Aorta (tissue), 5 donors: ENCODE measurements around the gene GALNT9. TPM values are rescaled to one million over a fixed set of nuclear protein-coding genes. Genes with fewer than 3 reads are reported as not detected.

Source experiments
- ATAC-seq: fragments of 200-7000 bp; cut with Tn5 transposase; one replicate; pipeline ENCODE4 v1.9.1; 2022; ENCODE audit warnings: moderate library complexity; ENCODE audit not compliant: low FRiP score
- DNase-seq, 2 donors: peaks; one replicate each; pipeline ENCODE4 v3.0.0-alpha.2; 2020
- H3K27ac ChIP-seq, 2 donors: one replicate each; pipeline ENCODE4 v1.5.1; 2013; ENCODE audit warnings: low read length in 2 of 2, mild to moderate bottlenecking in 2 of 2, moderate library complexity in 2 of 2, control low read depth in 1 of 2, inconsistent platforms in 1 of 2, low read depth in 1 of 2
- H3K27me3 ChIP-seq, 2 donors: one replicate each; pipeline ENCODE4 v1.6.1; 2013; ENCODE audit warnings: control low read depth in 1 of 2, low read length in 1 of 2, mild to moderate bottlenecking in 1 of 2, moderate library complexity in 1 of 2; ENCODE audit not compliant: insufficient read depth in 2 of 2, control insufficient read depth in 1 of 2
- H3K36me3 ChIP-seq, 2 donors: one replicate each; pipeline ENCODE4 v1.6.1; 2013; ENCODE audit warnings: control low read depth in 1 of 2, low read length in 1 of 2, mild to moderate bottlenecking in 1 of 2; ENCODE audit not compliant: insufficient read depth in 2 of 2, control insufficient read depth in 1 of 2
- H3K4me1 ChIP-seq, 2 donors: one replicate each; pipeline ENCODE4 v1.6.1; 2013; ENCODE audit warnings: low read length in 2 of 2, control low read depth in 1 of 2, mild to moderate bottlenecking in 1 of 2, moderate library complexity in 1 of 2; ENCODE audit not compliant: insufficient read depth in 2 of 2, control insufficient read depth in 1 of 2
- H3K4me3 ChIP-seq, 2 donors: one replicate each; pipeline ENCODE4 v1.5.1; 2013; ENCODE audit warnings: low read length in 2 of 2, control low read depth in 1 of 2, mild to moderate bottlenecking in 1 of 2
- H3K9me3 ChIP-seq: one replicate; pipeline ENCODE4 v1.6.1; 2013; ENCODE audit warnings: mild to moderate bottlenecking, low read length; ENCODE audit not compliant: control insufficient read depth
- whole genome bisulfite sequencing, 2 donors: extraction: QIAGEN DNeasy Blood & Tissue Kit; methylation state at CpG; one replicate each; pipeline ENCODE4 v1.1.7; 2013; 5-methylcytosine and 5-hydroxymethylcytosine counted together
- intact Hi-C, 2 donors: fragments of 100-400 bp; cut with DNase I; formaldehyde crosslinking; loops; one replicate each; pipeline versions ENCODE4 v1.14.2 to v1.15.0; 2022
- polyA plus RNA-seq, 2 donors: library from polyadenylated mRNA; stranded (reverse); fragments of 200-250 nt; gene quantifications; one replicate each; pipeline ENCODE4 v1.2.3, GENCODE V29; 2013
- total RNA-seq, 2 donors: library from RNA; stranded (reverse); fragmentation: NEBNext Ultra II Directional; extraction: Animal tissue kit (Norgen Biotek cat#: 25700); gene quantifications; one replicate each; pipeline ENCODE4 v1.2.1, GENCODE V29; 2021
- donor health status: healthy with polysubstance abuse.
- donor health status: Bipolar disorder and iron deficiency.
- donor health status: DM: no; HTN: no; CAD: no.
- donor health status: DM: no; HTN: no; CAD: no.
- donor health status: DM: yes; HTN: yes; CAD: no.

Gene GALNT9
- total and polyA plus RNA-seq, 4 donors, result 0.62 to 0.84 TPM; not detected in 2

GRCh38 chr12:132287391-132288238 lies 41.8 kb downstream of the GALNT9 start:
- DNase-seq (peak in 1 of 2 donors; percentile 44), ATAC-seq (no peak)
- Histone ChIP-seq H3K27ac (no peak overlapping the region), H3K36me3 (no peaks in the 10 kb centered on the region), H3K4me3 (no peak overlapping the region), H3K4me1 (no peaks in the 10 kb centered on the region), H3K9me3 (no peaks in the 10 kb centered on the region), H3K27me3 (no peaks in the 10 kb centered on the region)
- intact Hi-C loops, result no loop called here
- 82% methylated on average over 36 of the region's 36 CpGs for WGBS, 2 donors

- H3K27me3 ChIP-seq, result no peaks in the 10 kb centered on the region
- no peaks in the 10 kb centered on the region for H3K9me3 ChIP-seq
- H3K27ac ChIP-seq, result no peak overlapping the region
- intact Hi-C loops, result no loop called here
- ATAC-seq (no peak), DNase-seq (no peak)
- H3K4me3 ChIP-seq, result no peak overlapping the region
- 86 to 87% methylated on average over 23 of the region's 23 CpGs for WGBS, 2 donors
- no peaks in the 10 kb centered on the region for H3K36me3 ChIP-seq
- H3K4me1 ChIP-seq, result no peaks in the 10 kb centered on the region
Measured at GRCh38 chr12:132286912-132287311, 42.5 kb downstream of the GALNT9 start.

- H3K27me3 ChIP-seq, result no peaks in the 10 kb centered on the region
- DNase-seq, result peak; percentile 88 to 91
- 2 to 9% methylated on average over 37 to 51 of the region's 51 CpGs for WGBS, 2 donors
- peak overlapping the region; percentile 8 to 17 for H3K4me3 ChIP-seq
- peak; percentile 67 for ATAC-seq
- H3K27ac ChIP-seq, result no peak overlapping the region
- no peaks in the 10 kb centered on the region for H3K36me3 ChIP-seq
- intact Hi-C loops, result no loop called here
- H3K9me3 ChIP-seq, result no peaks in the 10 kb centered on the region
- no peaks in the 10 kb centered on the region for H3K4me1 ChIP-seq
Measured at GRCh38 chr12:132285991-132286681, 43.3 kb downstream of the GALNT9 start.

GRCh38 chr12:132284827-132285741 lies 44.3 kb downstream of the GALNT9 start:
- no peak overlapping the region for H3K4me3 ChIP-seq
- no peaks in the 10 kb centered on the region for H3K36me3 ChIP-seq
- 88 to 89% methylated on average over 38 of the region's 38 CpGs for WGBS, 2 donors
- no peaks in the 10 kb centered on the region for H3K27me3 ChIP-seq
- intact Hi-C loops, result no loop called here
- H3K9me3 ChIP-seq, result no peaks in the 10 kb centered on the region
- DNase-seq (no peak), ATAC-seq (no peak)
- H3K27ac ChIP-seq, result no peak overlapping the region
- H3K4me1 ChIP-seq, result no peaks in the 10 kb centered on the region

- intact Hi-C loops, result no loop called here
- H3K27me3 ChIP-seq, result no peaks in the 10 kb centered on the region
- ATAC-seq, result no peak
Measured at GRCh38 chr12:132284071-132284826, 45.1 kb downstream of the GALNT9 start.

GRCh38 chr12:132282950-132283771 lies 46.2 kb downstream of the GALNT9 start:
- H3K27ac ChIP-seq, result no peak overlapping the region
- 69 to 72% methylated on average over 37 to 39 of the region's 39 CpGs for WGBS, 2 donors

More at GRCh38 chr12:132284071-132284826, 45.1 kb downstream of the GALNT9 start:
- WGBS, 2 donors, result 74 to 79% methylated on average over 33 of the region's 33 CpGs
- DNase-seq, result no peak
- no peaks in the 10 kb centered on the region for H3K36me3 ChIP-seq
- no peaks in the 10 kb centered on the region for H3K9me3 ChIP-seq
- no peak overlapping the region for H3K27ac ChIP-seq
- no peak overlapping the region for H3K4me3 ChIP-seq
- no peaks in the 10 kb centered on the region for H3K4me1 ChIP-seq

GRCh38 chr12:132282031-132282949 lies 47.1 kb downstream of the GALNT9 start:
- no peak for ATAC-seq
- 91 to 92% methylated on average over 23 of the region's 23 CpGs for WGBS, 2 donors

More at GRCh38 chr12:132282950-132283771, 46.2 kb downstream of the GALNT9 start:
- DNase-seq, result peak in 1 of 2 donors; percentile 64
- no peaks in the 10 kb centered on the region for H3K36me3 ChIP-seq
- no peaks in the 10 kb centered on the region for H3K27me3 ChIP-seq
- no peaks in the 10 kb centered on the region for H3K9me3 ChIP-seq
- intact Hi-C loops, result no loop called here
- no peak for ATAC-seq
- H3K4me3 ChIP-seq, result no peak overlapping the region
- H3K4me1 ChIP-seq, result no peaks in the 10 kb centered on the region

More at GRCh38 chr12:132282031-132282949, 47.1 kb downstream of the GALNT9 start:
- no peaks in the 10 kb centered on the region for H3K36me3 ChIP-seq
- no peaks in the 10 kb centered on the region for H3K9me3 ChIP-seq
- DNase-seq, result no peak
- H3K27ac ChIP-seq, result no peak overlapping the region
- no peaks in the 10 kb centered on the region for H3K4me1 ChIP-seq
- no peak overlapping the region for H3K4me3 ChIP-seq
- H3K27me3 ChIP-seq, result no peaks in the 10 kb centered on the region
- intact Hi-C loops, result no loop called here
